Measurements from ENCODE around the gene MAP3K20.

GRCh38 chr2:173264151-173264550, 188.5 kb downstream of the MAP3K20 start:
- no peak for TF ChIP-seq CTCF (IDR thresholded peaks at IDR 0.05; ENCODE audit: low read depth, low read length)
- no peak for TF ChIP-seq EZH2phosphoT487 (IDR thresholded peaks at IDR 0.05; ENCODE audit: low read depth)
